Endothelial cell of umbilical vein (primary cell): ENCODE data around the gene TMEM120A.

ENCODE experiments used
- CTCF ChIP-seq, 2 donors: IDR thresholded peaks; 1 replicate in 1 of 2; 2 replicates in 1 of 2; pipeline ENCODE4 v1.5.1; 2011; ENCODE audit warnings: low read length in 2 of 2, mild to moderate bottlenecking in 2 of 2, moderate library complexity in 2 of 2, control low read depth in 1 of 2, inconsistent platforms in 1 of 2, low read depth in 1 of 2; ENCODE audit not compliant: insufficient read depth in 1 of 2; ENCODE audit errors: extremely low read depth in 1 of 2
- EZH2 ChIP-seq: IDR thresholded peaks from 2 replicates; pipeline ENCODE4 v1.6.1; 2012; ENCODE audit warnings: borderline replicate concordance, low read depth, mild to moderate bottlenecking, moderate library complexity, low read length, inconsistent platforms; ENCODE audit not compliant: severe bottlenecking
- FOS ChIP-seq: IDR thresholded peaks from 2 replicates; pipeline ENCODE4 v1.6.1; 2011; ENCODE audit warnings: mild to moderate bottlenecking, low read length, moderate library complexity, borderline replicate concordance; ENCODE audit not compliant: insufficient read depth
- GATA2 ChIP-seq: IDR thresholded peaks from 2 replicates; pipeline ENCODE4 v1.7.0; 2011; ENCODE audit warnings: low read depth, mild to moderate bottlenecking, moderate library complexity, mixed read lengths, low read length; ENCODE audit not compliant: insufficient read length, insufficient read depth
- JUN ChIP-seq: IDR thresholded peaks from 2 replicates; pipeline ENCODE4 v1.6.1; 2011; ENCODE audit warnings: borderline replicate concordance, low read depth; ENCODE audit not compliant: insufficient read length, insufficient read depth
- MAX ChIP-seq: IDR thresholded peaks from 2 replicates; pipeline ENCODE4 v1.6.1; 2011; ENCODE audit not compliant: insufficient read depth, insufficient read length
- MYC ChIP-seq: IDR thresholded peaks from one replicate; pipeline ENCODE4 v1.6.1; 2011; ENCODE audit warnings: mild to moderate bottlenecking, low read depth, low read length
- POLR2A ChIP-seq: IDR thresholded peaks from 2 replicates; pipeline ENCODE4 v1.6.1; 2012; ENCODE audit warnings: low read depth, mild to moderate bottlenecking, control low read depth, low read length
- POLR2AphosphoS5 ChIP-seq: IDR thresholded peaks from 2 replicates; pipeline ENCODE4 v1.6.1; 2012; ENCODE audit warnings: low read depth, mild to moderate bottlenecking, control low read depth, low read length, moderate library complexity; ENCODE audit not compliant: insufficient read depth

GRCh38 chr7:75946207-75946855 is 48.1 kb downstream of the TMEM120A start:
- TF ChIP-seq CTCF (IDR thresholded peaks at IDR 0.05; ENCODE audit: extremely low read depth in 1 of 2, insufficient read depth in 1 of 2, low read depth in 1 of 2, low read length in 2 of 2) = no peak
- TF ChIP-seq FOS = no peak
- TF ChIP-seq POLR2A = no peak
- TF ChIP-seq POLR2AphosphoS5 = no peak
- no peak for TF ChIP-seq MYC
- TF ChIP-seq EZH2 = no peak
- TF ChIP-seq GATA2 = no peak
- TF ChIP-seq MAX = no peak
- TF ChIP-seq JUN = no peak
